ENCODE data around the gene KCNIP3. TPM values are rescaled to one million over a fixed set of nuclear protein-coding genes. Genes with fewer than 3 reads are reported as not detected.

KCNIP3 gene
- total and polyA plus RNA-seq, 4 experiments from 2014 or later, result not detected

DNA sequence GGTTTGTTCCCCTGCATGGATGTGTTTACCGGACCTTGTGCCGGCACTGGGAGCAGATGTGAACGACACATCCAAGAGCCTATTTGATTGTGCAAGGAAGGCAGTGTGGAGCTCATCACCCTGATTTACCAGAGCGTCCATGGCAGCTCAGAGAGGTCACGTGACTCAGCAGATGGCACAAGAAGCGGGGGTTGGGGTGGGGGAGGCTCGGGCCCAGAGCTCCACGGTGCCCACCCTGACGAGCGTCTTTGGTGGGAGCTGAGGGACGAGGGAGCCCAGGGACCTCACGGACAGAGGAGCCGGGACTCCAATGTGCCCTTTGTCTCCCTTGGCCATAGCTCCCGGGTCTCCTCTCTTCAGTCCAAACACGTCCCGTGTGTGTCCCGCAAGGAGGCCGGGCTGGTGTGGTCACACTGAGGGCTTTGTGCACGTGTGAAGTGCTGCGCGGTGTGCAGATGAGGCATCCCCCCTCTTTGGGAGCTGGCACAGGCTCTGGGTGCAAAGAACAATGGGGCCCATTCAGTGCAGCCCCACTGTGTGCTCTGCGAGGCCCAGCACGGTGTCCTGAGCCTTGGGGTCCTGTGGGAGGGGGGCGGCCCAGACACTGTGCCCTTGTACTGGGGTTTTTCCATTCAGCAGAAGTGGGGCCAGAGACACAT, 15.5 kb downstream of the KCNIP3 start:
- H3K9me3 Mint-ChIP-seq, result no peaks in the 10 kb centered on the region

DNA sequence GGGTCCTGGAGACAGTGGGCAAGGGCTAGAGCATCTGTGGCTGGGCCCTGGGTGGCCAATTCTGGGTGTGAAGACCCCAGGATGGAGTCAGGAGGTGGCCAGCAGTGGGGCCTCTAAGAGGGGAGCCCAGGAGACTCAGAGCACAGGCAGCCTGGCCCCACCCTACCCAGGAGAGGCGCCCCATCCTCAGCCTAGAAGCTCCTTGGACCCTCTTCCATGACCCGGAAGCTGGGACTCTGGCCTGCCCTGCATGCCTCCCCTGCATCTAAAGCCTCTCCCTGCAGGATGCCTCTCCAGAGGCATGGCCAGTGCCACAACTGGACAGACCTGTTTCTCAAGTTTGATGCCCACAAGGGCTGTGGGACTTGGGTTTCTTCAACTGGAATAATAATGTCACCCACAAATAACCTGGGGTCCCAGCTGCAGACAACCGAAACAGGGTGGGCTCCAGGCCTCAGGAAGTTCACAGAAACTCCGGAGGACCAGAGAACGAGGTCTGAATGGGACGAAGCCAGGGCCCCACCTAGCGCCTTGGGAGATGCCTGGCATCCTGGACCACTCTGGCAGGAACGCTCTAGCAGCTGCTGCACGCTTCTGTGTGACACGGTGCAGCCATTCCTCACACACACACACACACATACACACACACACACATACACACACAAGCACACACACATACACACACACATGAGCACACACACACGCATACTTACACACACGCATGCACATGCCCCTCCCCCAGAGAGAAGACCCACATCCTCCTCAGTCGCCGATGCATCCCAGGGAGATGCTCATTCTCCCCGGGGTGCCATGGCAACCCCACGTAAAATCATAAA, 16.4 kb downstream of the KCNIP3 start:
- Mint-ChIP-seq H3K4me3 (no peak overlapping the region), H3K27me3 (peaks cover 0 to 2% of the 10 kb centered on the region in 2 donors), H3K4me1 (peaks cover 0 to 3% (median 0%) of the 10 kb centered on the region in 4 donors), H3K36me3 (no peaks in the 10 kb centered on the region), H3K27ac (no peak overlapping the region), H3K9me3 (no peaks in the 10 kb centered on the region)
- no peaks in the 10 kb centered on the region for H3K4me1 ChIP-seq (ENCODE audit: insufficient read depth, low read length)
- H3K4me3 ChIP-seq (ENCODE audit: low read length in 2 of 2), result no peak overlapping the region
- DNase-seq, result no peak
- intact Hi-C loops (cut with micrococcal nuclease), result no loop called here
- H3K9me3 ChIP-seq (ENCODE audit: control insufficient read depth in 1 of 2, low read length in 2 of 2), result no peaks in the 10 kb centered on the region
- H3K36me3 ChIP-seq (ENCODE audit: insufficient read depth, low read length), result no peaks in the 10 kb centered on the region
- no peak overlapping the region for H3K27ac ChIP-seq (ENCODE audit: low read depth, low read length)
- POLR2A ChIA-PET (ENCODE audit: partially characterized antibody), result no interaction called here
- H3K27me3 ChIP-seq (ENCODE audit: insufficient read depth, low read length), result no peaks in the 10 kb centered on the region
- CTCF ChIA-PET (ENCODE audit: partially characterized antibody), result no interaction called here

More for the DNA sequence above, 15.5 kb downstream of the KCNIP3 start:
- ChIA-PET POLR2A (ENCODE audit: partially characterized antibody) (no interaction called here), CTCF (ENCODE audit: partially characterized antibody) (no interaction called here)
- H3K4me3 ChIP-seq (ENCODE audit: low read length in 2 of 2), result no peak overlapping the region
- no peaks in the 10 kb centered on the region for H3K27me3 ChIP-seq (ENCODE audit: insufficient read depth, low read length)
- peaks cover 0 to 3% (median 0%) of the 10 kb centered on the region in 4 donors for H3K4me1 Mint-ChIP-seq
- DNase-seq, result no peak
- H3K27ac Mint-ChIP-seq, result no peak overlapping the region
- H3K27ac ChIP-seq (ENCODE audit: low read depth, low read length), result no peak overlapping the region
- intact Hi-C loops (cut with micrococcal nuclease), result no loop called here
- H3K4me1 ChIP-seq (ENCODE audit: insufficient read depth, low read length), result no peaks in the 10 kb centered on the region
- no peaks in the 10 kb centered on the region for H3K36me3 Mint-ChIP-seq
- no peaks in the 10 kb centered on the region for H3K9me3 ChIP-seq (ENCODE audit: control insufficient read depth in 1 of 2, low read length in 2 of 2)
- peaks cover 0 to 2% of the 10 kb centered on the region in 2 donors for H3K27me3 Mint-ChIP-seq
- no peaks in the 10 kb centered on the region for H3K36me3 ChIP-seq (ENCODE audit: insufficient read depth, low read length)
- H3K4me3 Mint-ChIP-seq, result no peak overlapping the region

DNA sequence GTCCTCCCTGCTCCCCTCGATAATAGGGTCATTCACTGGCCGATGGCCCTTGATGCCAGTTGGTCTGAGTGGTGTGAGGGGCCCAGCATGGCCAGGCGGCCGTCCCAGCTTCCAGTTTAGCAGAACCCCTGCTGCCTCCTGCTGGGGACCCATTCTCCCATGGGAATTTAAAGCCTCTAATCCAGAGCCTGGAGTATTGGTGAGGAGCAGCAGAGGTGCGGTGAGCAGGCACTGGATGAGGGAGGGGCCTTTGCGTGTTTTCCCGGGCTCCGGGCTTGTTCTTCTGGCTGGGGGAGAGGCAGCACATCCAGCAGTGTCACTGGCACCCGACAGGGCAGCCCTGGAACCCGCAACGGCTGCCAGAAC, 17.4 kb downstream of the KCNIP3 start:
- POLR2A ChIA-PET (ENCODE audit: partially characterized antibody), result no interaction called here
- H3K9me3 Mint-ChIP-seq, result no peaks in the 10 kb centered on the region
- no peaks in the 10 kb centered on the region for H3K27me3 ChIP-seq (ENCODE audit: insufficient read depth, low read length)
- peaks cover 0 to 3% (median 0%) of the 10 kb centered on the region in 4 donors for H3K4me1 Mint-ChIP-seq
- no peak overlapping the region for H3K27ac ChIP-seq (ENCODE audit: low read depth, low read length)
- H3K4me1 ChIP-seq (ENCODE audit: insufficient read depth, low read length), result no peaks in the 10 kb centered on the region
- DNase-seq, result no peak
- no peaks in the 10 kb centered on the region for H3K36me3 Mint-ChIP-seq
- H3K27ac Mint-ChIP-seq, result no peak overlapping the region
- intact Hi-C loops (cut with micrococcal nuclease), result no loop called here
- CTCF ChIA-PET (ENCODE audit: partially characterized antibody), result no interaction called here
- no peak overlapping the region for H3K4me3 Mint-ChIP-seq
- peaks cover 0 to 2% of the 10 kb centered on the region in 2 donors for H3K27me3 Mint-ChIP-seq
- H3K36me3 ChIP-seq (ENCODE audit: insufficient read depth, low read length), result no peaks in the 10 kb centered on the region
- no peaks in the 10 kb centered on the region for H3K9me3 ChIP-seq (ENCODE audit: control insufficient read depth in 1 of 2, low read length in 2 of 2)
- H3K4me3 ChIP-seq (ENCODE audit: low read length in 2 of 2), result no peak overlapping the region

DNA sequence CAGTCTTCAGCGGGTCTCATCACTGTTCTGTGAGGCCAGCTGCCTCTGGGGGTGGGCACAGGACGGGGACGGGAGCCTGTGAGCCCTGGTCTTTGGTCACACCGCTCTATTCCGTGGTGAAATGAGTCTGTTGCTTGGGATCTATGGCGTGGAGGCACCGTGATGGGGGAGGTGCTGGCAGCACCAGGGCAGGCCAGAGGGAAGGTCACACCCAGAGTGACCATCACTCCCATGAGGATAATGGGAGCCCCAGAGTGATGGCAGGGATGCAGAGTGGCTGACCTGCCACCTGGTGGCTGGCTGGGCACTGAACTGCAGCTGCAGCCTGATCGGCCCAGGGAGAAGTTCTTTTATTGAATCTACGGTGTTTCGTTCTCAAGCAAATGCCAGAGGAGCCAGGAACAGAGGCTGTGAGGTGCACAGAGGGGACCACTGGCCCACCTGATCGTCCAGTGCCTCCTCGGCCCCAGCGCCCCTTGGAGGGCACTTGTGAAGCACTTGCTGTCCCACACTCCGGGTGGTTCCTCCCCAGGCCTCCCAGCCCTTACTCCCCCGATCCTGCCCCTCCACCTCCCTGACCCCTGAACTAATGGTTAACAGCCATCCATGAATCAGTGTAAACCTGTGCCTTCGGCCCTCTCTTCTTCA, 17.9 kb downstream of the KCNIP3 start:
- Histone ChIP-seq H3K4me1 (ENCODE audit: insufficient read depth, low read length) (no peaks in the 10 kb centered on the region), H3K9me3 (ENCODE audit: control insufficient read depth in 1 of 2, low read length in 2 of 2) (no peaks in the 10 kb centered on the region), H3K27ac (ENCODE audit: low read depth, low read length) (no peak overlapping the region), H3K36me3 (ENCODE audit: insufficient read depth, low read length) (no peaks in the 10 kb centered on the region), H3K27me3 (ENCODE audit: insufficient read depth, low read length) (no peaks in the 10 kb centered on the region), H3K4me3 (ENCODE audit: low read length in 2 of 2) (no peak overlapping the region)
- Mint-ChIP-seq H3K4me1 (peaks cover 0 to 3% (median 0%) of the 10 kb centered on the region in 4 donors), H3K36me3 (no peaks in the 10 kb centered on the region), H3K27ac (no peak overlapping the region), H3K27me3 (peaks cover 0 to 2% of the 10 kb centered on the region in 2 donors), H3K9me3 (no peaks in the 10 kb centered on the region), H3K4me3 (no peak overlapping the region)
- POLR2A ChIA-PET (ENCODE audit: partially characterized antibody), result no interaction called here
- CTCF ChIA-PET (ENCODE audit: partially characterized antibody), result no interaction called here
- intact Hi-C loops (cut with micrococcal nuclease), result no loop called here
- no peak for DNase-seq

DNA sequence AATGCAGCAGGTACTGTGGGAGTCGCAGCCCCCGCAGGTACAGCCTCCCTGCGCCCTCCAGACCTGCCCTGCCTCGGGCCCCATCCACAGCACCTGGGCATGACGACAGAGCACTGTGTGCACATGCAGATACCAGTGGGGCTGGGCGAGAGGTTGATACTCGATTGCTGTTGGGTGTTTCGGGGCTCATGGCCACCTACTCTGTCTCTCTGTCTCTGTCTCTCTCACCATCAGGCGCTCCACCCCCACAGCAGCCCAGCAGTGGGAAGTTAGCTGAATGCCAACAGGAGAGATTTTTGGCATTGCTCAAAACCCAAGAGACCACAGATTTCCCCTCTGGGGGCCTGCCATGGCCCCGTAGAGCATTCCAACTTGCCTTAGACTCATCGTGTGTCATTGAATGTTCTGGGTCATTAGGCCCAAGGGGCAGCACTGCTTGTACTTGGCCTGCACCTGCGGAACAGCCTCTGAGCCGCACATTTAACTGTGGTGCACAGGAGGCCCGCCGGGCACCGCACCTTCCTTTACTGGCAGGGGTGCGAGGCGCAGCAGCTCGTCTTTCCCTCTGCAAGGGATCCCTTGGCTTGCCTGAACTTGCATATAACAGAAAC, 18.8 kb downstream of the KCNIP3 start:
- DNase-seq, result no peak

DNA sequence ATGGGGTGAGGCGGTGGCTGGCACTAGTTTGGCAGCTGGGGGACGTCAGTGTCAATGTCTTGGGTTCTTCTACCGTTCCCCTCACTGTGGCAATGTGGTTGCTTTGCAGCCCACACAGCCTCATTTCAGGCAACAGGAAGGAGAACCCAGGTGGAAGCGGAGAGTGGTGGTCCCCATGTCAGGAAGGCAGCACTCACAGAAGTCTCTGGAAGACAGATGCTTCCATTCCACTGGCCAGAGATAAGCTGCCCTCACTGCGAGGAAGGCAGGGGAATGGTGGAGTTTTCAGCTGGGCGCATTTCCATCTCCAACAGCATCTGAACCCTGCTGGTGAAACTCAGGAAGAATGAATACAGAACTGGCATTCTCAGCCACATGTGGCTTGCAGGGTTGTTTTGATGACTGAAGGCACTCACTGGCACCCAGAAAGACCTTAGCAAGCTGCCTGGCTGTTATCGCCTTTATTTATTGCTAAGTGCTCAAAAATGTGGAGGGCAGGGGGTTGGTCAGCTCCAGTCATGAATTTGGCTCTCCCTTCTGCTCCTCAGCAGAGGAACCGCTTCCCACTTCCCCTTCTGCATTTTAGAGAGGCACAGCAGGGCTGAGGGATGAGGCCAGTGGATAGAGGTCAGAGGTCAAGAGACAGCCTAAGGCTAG, 19.4 kb downstream of the KCNIP3 start:
- H3K4me1 Mint-ChIP-seq, result peaks cover 0 to 3% (median 0%) of the 10 kb centered on the region in 4 donors
- intact Hi-C loops (cut with micrococcal nuclease), result no loop called here
- H3K9me3 Mint-ChIP-seq, result no peaks in the 10 kb centered on the region

More for the DNA sequence above, 18.8 kb downstream of the KCNIP3 start:
- ChIA-PET CTCF (ENCODE audit: partially characterized antibody) (no interaction called here), POLR2A (ENCODE audit: partially characterized antibody) (no interaction called here)
- intact Hi-C loops (cut with micrococcal nuclease), result no loop called here
- H3K27ac ChIP-seq (ENCODE audit: low read depth, low read length), result no peak overlapping the region
- H3K27me3 Mint-ChIP-seq, result peaks cover 0 to 2% of the 10 kb centered on the region in 2 donors
- H3K27ac Mint-ChIP-seq, result no peak overlapping the region
- no peak overlapping the region for H3K4me3 ChIP-seq (ENCODE audit: low read length in 2 of 2)
- no peaks in the 10 kb centered on the region for H3K9me3 Mint-ChIP-seq
- H3K4me3 Mint-ChIP-seq, result no peak overlapping the region
- H3K4me1 Mint-ChIP-seq, result peaks cover 0 to 3% (median 0%) of the 10 kb centered on the region in 4 donors
- no peaks in the 10 kb centered on the region for H3K4me1 ChIP-seq (ENCODE audit: insufficient read depth, low read length)
- no peaks in the 10 kb centered on the region for H3K27me3 ChIP-seq (ENCODE audit: insufficient read depth, low read length)
- no peaks in the 10 kb centered on the region for H3K36me3 Mint-ChIP-seq
- H3K36me3 ChIP-seq (ENCODE audit: insufficient read depth, low read length), result no peaks in the 10 kb centered on the region
- H3K9me3 ChIP-seq (ENCODE audit: control insufficient read depth in 1 of 2, low read length in 2 of 2), result no peaks in the 10 kb centered on the region

DNA sequence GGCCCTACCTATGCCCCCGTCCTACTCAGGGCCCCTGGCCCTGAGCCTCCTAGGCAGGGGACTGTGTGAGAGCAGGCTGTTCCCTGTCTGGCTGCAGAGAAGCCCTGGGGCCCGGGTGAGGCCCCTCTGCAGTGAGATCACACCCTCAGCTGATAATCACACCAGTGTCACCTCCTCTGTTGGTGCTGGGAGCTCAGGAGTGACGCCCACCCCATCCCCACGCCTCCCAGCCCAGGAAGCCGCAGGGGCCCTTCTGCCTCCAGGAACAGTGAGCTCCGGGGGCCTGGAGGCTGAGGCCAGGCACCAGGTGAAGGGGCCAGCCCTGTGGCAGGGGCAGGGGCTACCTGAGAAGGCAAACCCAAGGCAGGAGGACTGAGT, 20.0 kb downstream of the KCNIP3 start:
- Histone ChIP-seq H3K4me1 (ENCODE audit: insufficient read depth, low read length) (no peaks in the 10 kb centered on the region), H3K36me3 (ENCODE audit: insufficient read depth, low read length) (no peaks in the 10 kb centered on the region), H3K9me3 (ENCODE audit: control insufficient read depth in 1 of 2, low read length in 2 of 2) (no peaks in the 10 kb centered on the region), H3K27me3 (ENCODE audit: insufficient read depth, low read length) (no peaks in the 10 kb centered on the region), H3K4me3 (ENCODE audit: low read length in 2 of 2) (no peak overlapping the region), H3K27ac (ENCODE audit: low read depth, low read length) (no peak overlapping the region)
- Mint-ChIP-seq H3K9me3 (no peaks in the 10 kb centered on the region), H3K27ac (no peak overlapping the region), H3K27me3 (peaks cover 0 to 2% of the 10 kb centered on the region in 2 donors), H3K36me3 (no peaks in the 10 kb centered on the region), H3K4me1 (peaks cover 0 to 3% (median 0%) of the 10 kb centered on the region in 4 donors), H3K4me3 (no peak overlapping the region)
- ChIA-PET CTCF (ENCODE audit: partially characterized antibody) (no interaction called here), POLR2A (ENCODE audit: partially characterized antibody) (no interaction called here)
- no peak for DNase-seq
- intact Hi-C loops (cut with micrococcal nuclease), result no loop called here

More for the DNA sequence above, 19.4 kb downstream of the KCNIP3 start:
- Histone ChIP-seq H3K27ac (ENCODE audit: low read depth, low read length) (no peak overlapping the region), H3K4me3 (ENCODE audit: low read length in 2 of 2) (no peak overlapping the region), H3K4me1 (ENCODE audit: insufficient read depth, low read length) (no peaks in the 10 kb centered on the region), H3K36me3 (ENCODE audit: insufficient read depth, low read length) (no peaks in the 10 kb centered on the region), H3K27me3 (ENCODE audit: insufficient read depth, low read length) (no peaks in the 10 kb centered on the region), H3K9me3 (ENCODE audit: control insufficient read depth in 1 of 2, low read length in 2 of 2) (no peaks in the 10 kb centered on the region)
- DNase-seq, result no peak
- Mint-ChIP-seq H3K4me3 (no peak overlapping the region), H3K36me3 (no peaks in the 10 kb centered on the region), H3K27ac (no peak overlapping the region), H3K27me3 (peaks cover 0 to 2% of the 10 kb centered on the region in 2 donors)
- ChIA-PET POLR2A (ENCODE audit: partially characterized antibody) (no interaction called here), CTCF (ENCODE audit: partially characterized antibody) (no interaction called here)

Measured in CD4-positive, alpha-beta memory T cell (primary cell).